ENCODE results near the gene CCR8.
"Not testable (repeated sequence)": the region's sequence is repeated elsewhere in the genome, so short reads cannot be mapped to it uniquely, and the experiment has no call there.

CCR8 gene

GRCh38 chr3:39347586-39347876 is 18.0 kb downstream of the CCR8 start:
- DNase-seq (ENCODE audit: low read depth, low spot score): no peak

GRCh38 chr3:39349080-39349479 is 19.6 kb downstream of the CCR8 start:
- no peak for DNase-seq (ENCODE audit: low read depth, low spot score)

- no peak for DNase-seq (ENCODE audit: low read depth, low spot score)
Observed at GRCh38 chr3:39350714-39351113, 21.2 kb downstream of the CCR8 start.

GRCh38 chr3:39351134-39351533 is 21.6 kb downstream of the CCR8 start:
- DNase-seq (ENCODE audit: low read depth, low spot score): not testable (repeated sequence)

GRCh38 chr3:39353168-39353927 is 23.8 kb downstream of the CCR8 start:
- DNase-seq (ENCODE audit: low read depth, low spot score): not testable (repeated sequence)

- no peak for DNase-seq (ENCODE audit: low read depth, low spot score)
Observed at GRCh38 chr3:39358333-39358732, 28.8 kb downstream of the CCR8 start.

- no peak for DNase-seq (ENCODE audit: low read depth, low spot score)
Observed at GRCh38 chr3:39361252-39361927, 31.9 kb downstream of the CCR8 start.

- DNase-seq (ENCODE audit: low read depth, low spot score): no peak
Observed at GRCh38 chr3:39362192-39362591, 32.7 kb downstream of the CCR8 start.

GRCh38 chr3:39362812-39363211 is 33.3 kb downstream of the CCR8 start:
- DNase-seq (ENCODE audit: low read depth, low spot score): no peak

GRCh38 chr3:39370450-39370849 is 40.9 kb downstream of the CCR8 start:
- DNase-seq (ENCODE audit: low read depth, low spot score): not testable (repeated sequence)

- DNase-seq (ENCODE audit: low read depth, low spot score): no peak
Observed at GRCh38 chr3:39372833-39373232, 43.3 kb downstream of the CCR8 start.

- no peak for DNase-seq (ENCODE audit: low read depth, low spot score)
Observed at GRCh38 chr3:39376959-39377634, 47.6 kb downstream of the CCR8 start.

GRCh38 chr3:39378088-39378487 is 48.6 kb downstream of the CCR8 start:
- no peak for DNase-seq (ENCODE audit: low read depth, low spot score)

GRCh38 chr3:39378957-39379777 is 49.7 kb downstream of the CCR8 start:
- DNase-seq (ENCODE audit: low read depth, low spot score): no peak

GRCh38 chr3:39379778-39380155 is 50.3 kb downstream of the CCR8 start:
- no peak for DNase-seq (ENCODE audit: low read depth, low spot score)

- DNase-seq (ENCODE audit: low read depth, low spot score): no peak
Observed at GRCh38 chr3:39381432-39381831, 51.9 kb downstream of the CCR8 start.

All from smooth muscle cell of the brain vasculature (primary cell).